8988T (cell line): Measurements from ENCODE around the gene PRKAR1A.

Experiments used
- DNase-seq: peaks from one replicate; pipeline ENCODE4 v3.0.0; 2011

Gene PRKAR1A

GRCh38 chr17:68544111-68544915 lies 32.1 kb downstream of the PRKAR1A start:
- no peak for DNase-seq

GRCh38 chr17:68556551-68556950 lies 44.3 kb downstream of the PRKAR1A start:
- no peak for DNase-seq

- no peak for DNase-seq
Measured at GRCh38 chr17:68559316-68559715, 47.1 kb downstream of the PRKAR1A start.

- DNase-seq = no peak
Measured at GRCh38 chr17:68560966-68561720, 48.9 kb downstream of the PRKAR1A start.

- DNase-seq = no peak
Measured at GRCh38 chr17:68562736-68563135, 50.5 kb downstream of the PRKAR1A start.

GRCh38 chr17:68564415-68565111 lies 52.3 kb downstream of the PRKAR1A start:
- DNase-seq = no peak

- DNase-seq = no peak
Measured at GRCh38 chr17:68565661-68566441, 53.6 kb downstream of the PRKAR1A start.

GRCh38 chr17:68566442-68566738 lies 54.2 kb downstream of the PRKAR1A start:
- DNase-seq = no peak

- no peak for DNase-seq
Measured at GRCh38 chr17:68567035-68567434, 54.8 kb downstream of the PRKAR1A start.

GRCh38 chr17:68567581-68567980 lies 55.4 kb downstream of the PRKAR1A start:
- no peak for DNase-seq

- no peak for DNase-seq
Measured at GRCh38 chr17:68568581-68568980, 56.4 kb downstream of the PRKAR1A start.

- DNase-seq = no peak
Measured at GRCh38 chr17:68569346-68569745, 57.1 kb downstream of the PRKAR1A start.

- DNase-seq = no peak
Measured at GRCh38 chr17:68570526-68570925, 58.3 kb downstream of the PRKAR1A start.

GRCh38 chr17:68572138-68572842 lies 60.1 kb downstream of the PRKAR1A start:
- no peak for DNase-seq

- no peak for DNase-seq
Measured at GRCh38 chr17:68573338-68573737, 61.1 kb downstream of the PRKAR1A start.

GRCh38 chr17:68576137-68576536 lies 63.9 kb downstream of the PRKAR1A start:
- DNase-seq = no peak

- no peak for DNase-seq
Measured at GRCh38 chr17:68576811-68577496, 64.7 kb downstream of the PRKAR1A start.

GRCh38 chr17:68577497-68577821 lies 65.2 kb downstream of the PRKAR1A start:
- no peak for DNase-seq

GRCh38 chr17:68578236-68578635 lies 66.0 kb downstream of the PRKAR1A start:
- no peak for DNase-seq

- DNase-seq = no peak
Measured at GRCh38 chr17:68579194-68579927, 67.1 kb downstream of the PRKAR1A start.

- no peak for DNase-seq
Measured at GRCh38 chr17:68580236-68580770, 68.1 kb downstream of the PRKAR1A start.
